Esophagus squamous epithelium (tissue), 5 donors: ENCODE measurements around the gene GPR68. TPM values are rescaled to one million over a fixed set of nuclear protein-coding genes. Genes with fewer than 3 reads are reported as not detected.
"Not testable (repeated sequence)": the region's sequence is repeated elsewhere in the genome, so short reads cannot be mapped to it uniquely, and the experiment has no call there.

ENCODE experiments used
- DNase-seq: peaks from one replicate; lab custom pipeline; 2025; lab: John Stamatoyannopoulos, UW
- H3K27ac ChIP-seq, 4 donors: fragments of 200-600 bp; sonication (generic); one replicate each; pipeline ENCODE4 v1.5.1; 2016 to 2019; ENCODE audit warnings: mild to moderate bottlenecking in 1 of 4
- H3K27me3 ChIP-seq, 4 donors: fragments of 200-600 bp; sonication (generic); 1 replicate in 3 of 4; 2 replicates in 1 of 4; pipeline versions ENCODE4 v1.5.1 to v1.6.0; 2017 to 2021; ENCODE audit warnings: antibody characterized with exemption in 1 of 4
- H3K36me3 ChIP-seq, 3 donors: fragments of 200-600 bp; sonication (generic); one replicate each; pipeline ENCODE4 v1.5.1; 2016 to 2019
- H3K4me1 ChIP-seq, 3 donors: fragments of 200-600 bp; sonication (generic); one replicate each; pipeline ENCODE4 v1.5.1; 2017 to 2019
- H3K4me3 ChIP-seq, 4 donors: fragments of 200-600 bp; sonication (generic); 1 replicate in 3 of 4; 2 replicates in 1 of 4; pipeline ENCODE4 v1.5.1; 2016 to 2019; ENCODE audit warnings: mild to moderate bottlenecking in 2 of 4, moderate library complexity in 1 of 4
- H3K9me3 ChIP-seq, 3 donors: fragments of 200-600 bp; sonication (generic); one replicate each; pipeline ENCODE4 v1.5.1; 2016 to 2019
- POLR2A ChIP-seq, 4 donors: fragments of 450-650 bp; IDR thresholded peaks; one replicate each; pipeline ENCODE4 v1.6.1; 2017; ENCODE audit warnings: antibody characterized with exemption in 4 of 4, mild to moderate bottlenecking in 4 of 4, moderate library complexity in 3 of 4
- WGBS, 2 donors: methylation state at CpG; one replicate each; pipeline ENCODE4 v1.1.5; 2018; 5-methylcytosine and 5-hydroxymethylcytosine counted together
- intact Hi-C: fragments of 100-400 bp; cut with DNase I; formaldehyde crosslinking; loops from one replicate; pipeline ENCODE4 v1.15.0; 2022
- total RNA-seq, 4 donors: library from RNA; depleted of rRNA; stranded (reverse); fragments of >200 nt; gene quantifications; one replicate each; pipeline ENCODE4 v1.1.0, GENCODE V29; 2016
- TF ChIP-seq, protein P1 (sequence below), 6 experiments: fragments of 450-650 bp in 4 of 6; fragments of 200-600 bp in 2 of 6; sonication (generic) in 2 of 6; IDR thresholded peaks; one replicate each; pipeline ENCODE4 v1.5.1; 2016 to 2019; ENCODE audit warnings: antibody characterized with exemption in 6 of 6, mild to moderate bottlenecking in 4 of 6, moderate library complexity in 4 of 6
- donor health status: DM: yes; HTN: yes; CAD: no.

The GPR68 gene
- total RNA-seq, 4 donors from 2014 or later: 4.0 to 17.5 (median 10.2) TPM

DNA sequence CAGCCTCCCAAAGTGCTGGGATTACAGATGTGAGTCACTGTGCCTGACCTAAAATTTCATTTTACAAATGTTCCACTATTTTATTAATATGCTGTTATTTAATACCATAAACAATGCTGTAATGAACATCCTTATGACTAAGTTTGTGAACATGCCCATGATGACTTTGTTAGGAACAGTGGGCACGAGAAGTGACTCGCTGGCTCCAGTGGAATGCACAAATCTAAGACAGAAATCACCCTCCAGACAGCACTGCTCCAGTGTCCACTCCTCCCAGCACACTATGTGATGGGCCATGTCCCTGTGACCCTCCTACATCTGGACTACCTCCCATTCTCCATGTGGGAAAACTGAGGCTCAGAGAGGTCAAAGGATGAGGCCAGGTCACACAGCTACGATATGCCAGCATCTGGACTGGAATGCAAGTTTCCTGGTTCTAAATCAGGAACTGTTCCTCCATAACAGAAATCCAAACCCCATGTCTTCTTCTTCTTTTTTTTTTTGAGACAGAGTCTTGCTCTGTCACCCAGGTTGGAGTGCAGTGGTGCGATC lies 57.9 kb downstream of the GPR68 start:
- intact Hi-C loops: no loop called here
- H3K27ac ChIP-seq: no peak overlapping the region
- WGBS, 2 donors: 86 to 87% methylated on average over 3 to 4 of the region's 4 CpGs
- no peak overlapping the region for H3K4me3 ChIP-seq
- H3K4me1 ChIP-seq: no peaks in the 10 kb centered on the region
- peaks cover 0 to 100% (median 27%) of the 10 kb centered on the region in 3 donors for H3K36me3 ChIP-seq
- no peaks in the 10 kb centered on the region for H3K9me3 ChIP-seq
- no peak for TF ChIP-seq POLR2A (IDR thresholded peaks at IDR 0.05)
- TF ChIP-seq, protein P1, sequence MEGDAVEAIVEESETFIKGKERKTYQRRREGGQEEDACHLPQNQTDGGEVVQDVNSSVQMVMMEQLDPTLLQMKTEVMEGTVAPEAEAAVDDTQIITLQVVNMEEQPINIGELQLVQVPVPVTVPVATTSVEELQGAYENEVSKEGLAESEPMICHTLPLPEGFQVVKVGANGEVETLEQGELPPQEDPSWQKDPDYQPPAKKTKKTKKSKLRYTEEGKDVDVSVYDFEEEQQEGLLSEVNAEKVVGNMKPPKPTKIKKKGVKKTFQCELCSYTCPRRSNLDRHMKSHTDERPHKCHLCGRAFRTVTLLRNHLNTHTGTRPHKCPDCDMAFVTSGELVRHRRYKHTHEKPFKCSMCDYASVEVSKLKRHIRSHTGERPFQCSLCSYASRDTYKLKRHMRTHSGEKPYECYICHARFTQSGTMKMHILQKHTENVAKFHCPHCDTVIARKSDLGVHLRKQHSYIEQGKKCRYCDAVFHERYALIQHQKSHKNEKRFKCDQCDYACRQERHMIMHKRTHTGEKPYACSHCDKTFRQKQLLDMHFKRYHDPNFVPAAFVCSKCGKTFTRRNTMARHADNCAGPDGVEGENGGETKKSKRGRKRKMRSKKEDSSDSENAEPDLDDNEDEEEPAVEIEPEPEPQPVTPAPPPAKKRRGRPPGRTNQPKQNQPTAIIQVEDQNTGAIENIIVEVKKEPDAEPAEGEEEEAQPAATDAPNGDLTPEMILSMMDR (IDR thresholded peaks at IDR 0.05): no peak
- DNase-seq: no peak
- H3K27me3 ChIP-seq: no peaks in the 10 kb centered on the region

DNA sequence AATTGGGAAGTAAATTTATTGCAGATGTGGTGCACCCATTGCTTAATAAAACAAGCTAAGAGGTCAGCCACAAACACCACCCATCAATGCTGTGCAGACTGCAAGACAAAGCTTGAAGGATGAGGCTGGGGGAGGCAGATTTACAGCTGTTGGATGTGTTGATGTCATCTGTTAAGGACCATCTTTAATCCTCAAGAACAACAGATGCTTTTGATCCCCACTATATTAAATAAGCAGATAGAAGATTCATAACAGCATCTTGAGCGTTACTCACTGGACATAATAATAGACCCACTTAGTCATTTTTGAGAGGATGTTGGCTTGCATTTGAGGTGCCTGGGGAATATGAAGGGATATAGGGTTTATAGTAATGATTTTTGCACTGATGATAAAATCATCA lies 58.8 kb downstream of the GPR68 start:
- Histone ChIP-seq H3K4me1 (no peaks in the 10 kb centered on the region), H3K9me3 (no peaks in the 10 kb centered on the region), H3K27ac (no peak overlapping the region), H3K4me3 (no peak overlapping the region), H3K27me3 (no peaks in the 10 kb centered on the region), H3K36me3 (peaks cover 0 to 100% (median 27%) of the 10 kb centered on the region in 3 donors)
- WGBS, 2 donors: 53 to 65% methylated on average over 1 of the region's 1 CpG
- TF ChIP-seq, protein P1 (IDR thresholded peaks at IDR 0.05): no peak
- no peak for TF ChIP-seq POLR2A (IDR thresholded peaks at IDR 0.05)
- intact Hi-C loops: no loop called here
- DNase-seq: no peak

DNA sequence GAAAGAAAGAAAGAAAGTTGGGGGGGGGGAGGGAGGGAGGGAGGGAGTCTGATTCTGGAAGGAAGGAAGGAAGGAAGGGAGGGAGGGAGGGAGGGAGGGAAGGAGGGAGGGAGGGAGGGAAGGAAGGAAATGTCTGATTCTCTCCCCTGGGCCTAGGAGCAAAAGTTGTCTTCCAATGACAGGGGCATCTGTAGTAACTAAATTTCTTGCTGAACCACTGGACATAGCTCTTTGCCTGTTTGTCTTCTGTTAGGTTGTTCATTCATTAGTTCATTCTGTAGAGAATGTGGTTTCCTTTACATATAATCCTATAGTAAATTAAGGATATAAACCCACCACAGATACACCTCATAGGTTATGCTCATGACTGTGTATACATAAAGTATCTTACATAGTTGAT lies 59.9 kb downstream of the GPR68 start:
- H3K36me3 ChIP-seq: peaks cover 0 to 99% (median 27%) of the 10 kb centered on the region in 3 donors
- no peak for DNase-seq
- no peak for TF ChIP-seq POLR2A (IDR thresholded peaks at IDR 0.05)
- TF ChIP-seq, protein P1 (IDR thresholded peaks at IDR 0.05): no peak
- no peaks in the 10 kb centered on the region for H3K4me1 ChIP-seq
- H3K9me3 ChIP-seq: no peaks in the 10 kb centered on the region
- no peaks in the 10 kb centered on the region for H3K27me3 ChIP-seq
- intact Hi-C loops: loop anchor here (5.0 kb wide), 1 partner anchor 98 kb away; no protein-coding TSS in a partner anchor
- no peak overlapping the region for H3K4me3 ChIP-seq
- no peak overlapping the region for H3K27ac ChIP-seq

DNA sequence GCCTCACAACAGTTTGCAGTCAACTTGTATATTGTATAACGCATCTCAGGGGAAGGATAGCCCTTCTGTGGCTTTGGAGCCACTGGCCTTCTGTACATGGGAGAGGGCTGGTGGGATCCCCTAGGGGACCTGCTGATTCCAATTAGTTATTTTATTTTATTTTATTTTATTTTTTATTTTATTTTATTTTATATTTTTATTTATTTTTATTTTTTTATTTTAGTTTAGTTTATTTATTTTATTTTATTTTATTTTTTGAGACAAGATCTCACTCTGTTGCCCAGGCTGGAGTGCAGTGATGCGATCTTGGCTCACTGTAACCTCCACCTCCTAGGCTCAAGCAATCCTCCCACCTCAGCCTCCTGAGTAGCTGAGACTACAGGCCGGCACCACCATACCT lies 61.8 kb downstream of the GPR68 start:
- intact Hi-C loops: loop anchor here (5.0 kb wide), 1 partner anchor 100 kb away; no protein-coding TSS in a partner anchor
- H3K36me3 ChIP-seq: peaks cover 0 to 99% (median 25%) of the 10 kb centered on the region in 3 donors
- not testable (repeated sequence) for DNase-seq, H3K27me3 ChIP-seq, H3K9me3 ChIP-seq, H3K4me3 ChIP-seq, H3K27ac ChIP-seq, H3K4me1 ChIP-seq
- 92 to 97% methylated on average over 3 of the region's 3 CpGs for WGBS, 2 donors

Other genes starting within 250 kb of the GPR68 start
- 10 to 100 TPM in 1 of 4 donors, 1 to 10 TPM in 3; 3.1 to 10.5 (median 8.1) TPM for gene RPS6KA5, start 184.1 kb downstream of the GPR68 start, total RNA-seq
- 10 to 100 TPM; 32.6 to 51.3 (median 38.9) TPM for gene DGLUCY, start 130.6 kb downstream of the GPR68 start, total RNA-seq
- gene CCDC88C, start 173.1 kb upstream of the GPR68 start, total RNA-seq: 10 to 100 TPM; 23.2 to 31.5 (median 29.9) TPM